Subcutaneous adipose tissue (tissue), 4 donors: ENCODE measurements around the gene DIPK1B. TPM values are rescaled to one million over a fixed set of nuclear protein-coding genes. Genes with fewer than 3 reads are reported as not detected.

Experiments
- total RNA-seq, 4 donors: library from RNA; depleted of rRNA; stranded (reverse); fragments of >200 nt; gene quantifications; one replicate each; pipeline ENCODE4 v1.1.0, GENCODE V29; 2016
- TF ChIP-seq, protein P1 (sequence below): fragments of 450-650 bp; IDR thresholded peaks from one replicate; pipeline ENCODE4 v1.5.1; 2016; ENCODE audit warnings: low read depth, mild to moderate bottlenecking, control low read depth, antibody characterized with exemption, moderate library complexity

DIPK1B gene
- total RNA-seq, 4 donors from 2014 or later = 1.9 to 7.9 (median 5.6) TPM

- TF ChIP-seq, protein P1, sequence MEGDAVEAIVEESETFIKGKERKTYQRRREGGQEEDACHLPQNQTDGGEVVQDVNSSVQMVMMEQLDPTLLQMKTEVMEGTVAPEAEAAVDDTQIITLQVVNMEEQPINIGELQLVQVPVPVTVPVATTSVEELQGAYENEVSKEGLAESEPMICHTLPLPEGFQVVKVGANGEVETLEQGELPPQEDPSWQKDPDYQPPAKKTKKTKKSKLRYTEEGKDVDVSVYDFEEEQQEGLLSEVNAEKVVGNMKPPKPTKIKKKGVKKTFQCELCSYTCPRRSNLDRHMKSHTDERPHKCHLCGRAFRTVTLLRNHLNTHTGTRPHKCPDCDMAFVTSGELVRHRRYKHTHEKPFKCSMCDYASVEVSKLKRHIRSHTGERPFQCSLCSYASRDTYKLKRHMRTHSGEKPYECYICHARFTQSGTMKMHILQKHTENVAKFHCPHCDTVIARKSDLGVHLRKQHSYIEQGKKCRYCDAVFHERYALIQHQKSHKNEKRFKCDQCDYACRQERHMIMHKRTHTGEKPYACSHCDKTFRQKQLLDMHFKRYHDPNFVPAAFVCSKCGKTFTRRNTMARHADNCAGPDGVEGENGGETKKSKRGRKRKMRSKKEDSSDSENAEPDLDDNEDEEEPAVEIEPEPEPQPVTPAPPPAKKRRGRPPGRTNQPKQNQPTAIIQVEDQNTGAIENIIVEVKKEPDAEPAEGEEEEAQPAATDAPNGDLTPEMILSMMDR = no peak
Observed at GRCh38 chr9:136741883-136742571, 29.7 kb downstream of the DIPK1B start.

GRCh38 chr9:136742591-136743391 lies 30.4 kb downstream of the DIPK1B start, which contains the start of gene LCN10:
Gene LCN10 (minus strand): TSS chr9:136742940. CDS start chr9:136742903, 37 bp downstream.
- TF ChIP-seq, protein P1 = no peak

DNA sequence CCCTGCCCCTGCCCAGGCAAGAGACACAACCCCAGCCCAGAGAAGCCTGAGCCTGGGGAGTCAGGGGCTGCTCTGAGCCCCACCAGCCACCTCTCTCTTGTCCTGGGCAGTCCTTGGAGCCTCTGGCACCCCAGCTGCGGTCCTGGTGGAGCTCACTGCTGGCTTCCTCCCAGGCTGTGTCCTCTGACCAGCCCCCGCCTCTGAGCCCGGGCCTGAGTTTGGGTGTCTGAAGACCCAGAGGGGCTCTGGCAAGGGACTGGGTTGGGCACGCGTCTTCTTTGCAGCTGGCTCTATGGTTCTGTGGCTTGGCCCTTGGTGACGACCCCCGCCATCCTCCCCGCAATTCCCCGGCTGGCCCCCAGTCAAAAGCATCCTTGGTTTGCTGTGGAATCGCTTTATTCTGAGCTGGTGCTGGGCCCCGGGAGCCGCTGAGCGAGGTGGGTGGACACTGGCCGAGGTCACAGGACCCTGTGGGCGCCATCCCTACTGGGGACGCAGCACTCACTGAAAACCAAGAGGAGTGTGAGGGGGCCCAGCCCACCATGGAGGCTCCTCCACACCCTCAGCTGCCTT lies 31.4 kb downstream of the DIPK1B start:
- TF ChIP-seq, protein P1 = no peak

GRCh38 chr9:136744773-136745172 lies 32.4 kb downstream of the DIPK1B start:
- TF ChIP-seq, protein P1 = no peak

GRCh38 chr9:136745389-136746154 lies 33.2 kb downstream of the DIPK1B start:
- TF ChIP-seq, protein P1 = no peak

DNA sequence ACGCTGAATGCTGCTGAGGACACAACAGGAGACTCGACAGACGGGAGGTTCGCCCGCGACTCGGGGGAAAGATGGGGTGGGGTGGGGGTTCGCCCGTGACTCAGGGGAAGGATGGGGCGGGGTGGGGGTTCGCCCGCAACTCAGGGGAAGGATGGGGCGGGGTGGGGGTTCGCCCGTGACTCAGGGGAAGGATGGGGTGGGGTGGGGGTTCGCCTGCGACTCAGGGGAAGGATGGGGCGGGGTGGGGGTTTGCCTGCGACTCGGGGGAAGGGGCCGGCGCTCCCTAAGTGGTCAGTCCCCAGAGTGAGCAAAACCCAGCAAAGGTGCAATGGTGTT lies 33.8 kb downstream of the DIPK1B start:
- TF ChIP-seq, protein P1 = no peak
